Kidney tubule cell (primary cell): Measurements from ENCODE around the gene LRRC8C.

ENCODE experiments used
- DNase-seq: peaks from one replicate; pipeline ENCODE4 v3.0.0-alpha.2; 2018; ENCODE audit warnings: low spot score

The LRRC8C gene

GRCh38 chr1:89767618-89768017, 134.7 kb downstream of the LRRC8C start:
- DNase-seq = no peak
